Measurements from ENCODE around the gene FGD5.

Gene FGD5

GRCh38 chr3:14780927-14781507 is 37.7 kb upstream of the FGD5 start:
- H3K27ac ChIP-seq, result no peak overlapping the region
- POLR2A ChIA-PET (ENCODE audit: low non-redundant PET), result no interaction called here
- DNase-seq (ENCODE audit: low spot score), result no peak
- CTCF ChIA-PET, result no interaction called here
- no peak for TF ChIP-seq CTCF (conservative IDR thresholded peaks at IDR 0.05; ENCODE audit: low read depth)

DNA sequence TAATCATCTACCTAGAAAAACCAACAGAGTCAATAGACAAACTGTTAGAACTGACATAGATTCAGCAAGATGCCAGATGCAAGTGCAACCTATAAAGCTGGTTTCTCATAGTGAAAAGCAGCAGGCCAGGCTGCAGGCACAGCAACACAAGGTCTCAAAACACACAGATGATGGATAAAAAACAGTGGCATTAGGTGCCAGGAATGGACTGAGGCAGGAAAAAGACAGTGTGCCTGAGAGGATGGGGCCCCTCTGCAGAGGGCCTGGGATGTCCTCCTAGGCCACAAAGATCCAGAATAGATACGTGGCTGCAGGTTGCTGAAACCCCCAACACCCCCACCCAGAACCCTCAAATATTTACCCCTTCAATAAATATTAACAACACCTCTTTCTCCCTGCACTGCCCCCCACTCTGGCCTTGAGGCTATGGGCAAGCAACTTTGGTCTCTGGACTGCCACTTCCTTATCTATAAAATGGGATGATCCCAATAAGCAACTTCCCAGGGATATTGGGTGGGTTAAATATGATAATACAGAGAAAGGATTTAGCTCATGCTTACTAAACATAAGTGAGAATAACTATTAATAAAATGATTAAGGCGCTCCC is 35.2 kb upstream of the FGD5 start:
- H3K27ac ChIP-seq, result no peak overlapping the region
- CTCF ChIA-PET, result interaction anchor here (0.7 kb wide), 1 partner anchor 705 kb away, joined by 6 read pairs; no protein-coding TSS in a partner anchor
- POLR2A ChIA-PET (ENCODE audit: low non-redundant PET), result no interaction called here
- no peak for TF ChIP-seq CTCF (conservative IDR thresholded peaks at IDR 0.05; ENCODE audit: low read depth)
- no peak for DNase-seq (ENCODE audit: low spot score)

- no peak for DNase-seq (ENCODE audit: low spot score)
- H3K27ac ChIP-seq, result no peak overlapping the region
- POLR2A ChIA-PET (ENCODE audit: low non-redundant PET), result no interaction called here
- CTCF ChIA-PET, result interaction anchor here (0.7 kb wide), 1 partner anchor 705 kb away, joined by 6 read pairs; no protein-coding TSS in a partner anchor
- no peak for TF ChIP-seq CTCF (conservative IDR thresholded peaks at IDR 0.05; ENCODE audit: low read depth)
Observed at GRCh38 chr3:14784087-14784681, 34.6 kb upstream of the FGD5 start.

GRCh38 chr3:14785207-14786155 is 33.3 kb upstream of the FGD5 start:
- TF ChIP-seq CTCF (conservative IDR thresholded peaks at IDR 0.05; ENCODE audit: low read depth), result no peak
- CTCF ChIA-PET, result no interaction called here
- H3K27ac ChIP-seq, result no peak overlapping the region
- no peak for DNase-seq (ENCODE audit: low spot score)
- POLR2A ChIA-PET (ENCODE audit: low non-redundant PET), result no interaction called here

DNA sequence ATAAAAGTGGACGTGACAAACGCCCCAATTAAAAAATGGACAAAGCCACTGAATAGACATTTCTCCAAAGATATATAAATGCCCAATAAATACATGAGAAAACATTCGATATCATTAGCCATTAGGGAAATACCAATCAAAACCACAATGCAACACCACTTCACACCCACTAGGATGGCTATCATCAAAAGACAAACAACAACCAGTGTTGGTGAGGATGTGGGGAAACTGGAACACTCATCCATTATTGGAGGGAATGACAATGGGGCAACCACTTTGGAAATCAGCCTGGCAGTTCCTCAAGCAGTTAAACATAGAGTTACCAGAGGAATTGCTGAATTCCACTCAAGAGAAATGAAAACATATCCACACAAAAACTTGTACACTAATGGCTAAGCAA is 32.4 kb upstream of the FGD5 start:
- no peak for DNase-seq (ENCODE audit: low spot score)
- POLR2A ChIA-PET (ENCODE audit: low non-redundant PET), result no interaction called here
- no peak overlapping the region for H3K27ac ChIP-seq
- no peak for TF ChIP-seq CTCF (conservative IDR thresholded peaks at IDR 0.05; ENCODE audit: low read depth)
- CTCF ChIA-PET, result no interaction called here

DNA sequence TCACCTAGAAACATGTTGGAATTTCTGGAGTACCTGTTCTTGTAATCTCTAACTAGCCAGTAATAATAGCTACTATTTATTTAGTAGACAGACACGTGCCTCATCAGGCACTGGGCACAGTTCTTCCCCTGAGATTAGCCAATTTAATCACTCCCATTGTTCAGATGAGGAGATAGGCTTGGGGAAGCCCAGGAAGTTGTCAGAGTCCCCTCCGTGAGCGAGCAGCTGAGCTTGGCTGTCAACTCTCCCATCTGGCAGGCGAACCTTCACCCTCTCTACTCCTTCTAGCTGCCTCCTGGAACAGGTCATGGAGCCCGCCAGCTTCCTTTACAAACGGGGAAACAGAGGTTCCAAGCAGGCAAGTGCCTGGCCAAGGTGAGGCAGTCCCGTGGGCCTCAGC is 31.1 kb upstream of the FGD5 start:
- TF ChIP-seq CTCF (conservative IDR thresholded peaks at IDR 0.05; ENCODE audit: low read depth), result no peak

More for the DNA sequence above, 31.1 kb upstream of the FGD5 start:
- H3K27ac ChIP-seq, result no peak overlapping the region
- CTCF ChIA-PET, result no interaction called here
- no peak for DNase-seq (ENCODE audit: low spot score)
- POLR2A ChIA-PET (ENCODE audit: low non-redundant PET), result no interaction called here

Measured in RWPE1 (cell line).